RCC 7860 (cell line): ENCODE data around the gene AFTPH.
A peak's percentile ranks its signal among the peaks of the same experiment; 100 is the strongest.

ENCODE experiments used
- DNase-seq: peaks from one replicate; pipeline ENCODE4 v3.0.0-alpha.2; 2015; ENCODE audit warnings: low spot score
- FAIRE-seq: peaks from 2 replicates; lab custom pipeline; 2012; peaks lifted over from hg19 to GRCh38; lab: Jason Lieb, UNC

AFTPH gene

DNA sequence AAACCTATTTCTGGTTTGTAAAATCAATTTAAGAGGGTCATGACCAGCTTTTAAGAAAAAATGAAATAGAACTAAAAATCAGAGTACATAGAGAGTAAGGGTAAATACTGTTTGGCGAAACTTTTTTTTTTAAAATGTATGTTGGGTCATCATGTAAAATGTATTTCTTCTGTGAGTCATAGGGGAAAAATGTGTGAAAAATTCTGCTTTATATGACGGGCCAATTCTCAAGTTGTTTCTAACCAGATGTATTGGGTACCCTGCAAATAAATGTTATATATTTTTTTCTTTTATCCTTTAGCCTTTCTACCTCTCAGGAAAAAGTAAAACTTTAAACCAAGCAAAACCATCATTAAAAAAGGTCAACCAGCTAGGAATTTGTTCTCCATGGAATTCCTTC is 13.9 kb downstream of the AFTPH start:
- FAIRE-seq (peak; percentile 64), DNase-seq (no peak)

DNA sequence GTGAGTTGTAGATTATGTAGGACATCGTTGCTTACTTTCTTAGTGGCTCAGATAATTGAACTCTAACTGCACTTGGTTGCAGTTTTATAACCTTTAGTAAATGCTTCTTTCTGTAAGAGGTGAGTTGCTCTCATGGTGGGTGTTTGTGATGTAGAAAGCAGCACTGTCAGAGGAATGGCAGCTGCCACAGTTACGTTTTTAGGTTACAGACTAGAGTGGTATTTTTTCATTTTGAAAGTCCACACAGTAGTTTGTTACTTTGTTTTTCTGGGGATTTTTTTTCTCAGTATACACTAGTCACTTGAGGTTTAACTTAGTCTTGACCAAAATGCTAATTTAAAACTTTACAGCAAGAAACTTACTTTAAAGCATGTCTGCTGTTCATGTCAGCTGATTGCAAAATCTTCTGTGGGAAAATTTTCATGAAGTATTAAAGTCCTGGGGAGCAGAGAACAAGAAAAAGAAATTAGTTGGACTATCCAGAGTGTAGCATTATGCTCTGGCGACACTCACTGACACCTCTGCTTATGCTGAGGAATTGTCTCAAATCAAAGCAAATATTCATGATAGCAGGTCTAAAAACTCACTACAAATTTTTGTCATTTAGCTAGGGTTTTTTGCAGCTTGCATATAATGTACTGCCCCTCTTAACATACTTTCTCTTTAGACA is 14.8 kb downstream of the AFTPH start:
- no peak for DNase-seq
- FAIRE-seq = no peak

DNA sequence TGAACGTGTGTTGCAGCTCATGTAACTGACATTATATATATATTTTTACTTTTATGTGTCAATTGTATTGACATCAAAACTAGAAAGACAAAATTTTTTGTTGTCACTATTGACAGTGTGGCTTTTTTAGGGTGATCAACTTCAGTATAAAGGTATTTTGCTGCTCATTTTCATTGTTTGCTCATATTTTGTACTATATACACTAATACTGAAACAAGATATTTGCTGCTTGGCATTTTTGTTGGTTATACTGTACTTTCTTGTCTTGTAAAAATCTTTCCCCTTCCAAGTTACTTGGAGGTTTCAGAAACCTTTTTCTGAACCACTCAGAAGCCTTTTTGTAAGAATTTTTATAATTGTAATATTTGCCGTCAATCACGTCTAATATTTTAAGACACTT is 16.5 kb downstream of the AFTPH start:
- FAIRE-seq (no peak), DNase-seq (no peak)

DNA sequence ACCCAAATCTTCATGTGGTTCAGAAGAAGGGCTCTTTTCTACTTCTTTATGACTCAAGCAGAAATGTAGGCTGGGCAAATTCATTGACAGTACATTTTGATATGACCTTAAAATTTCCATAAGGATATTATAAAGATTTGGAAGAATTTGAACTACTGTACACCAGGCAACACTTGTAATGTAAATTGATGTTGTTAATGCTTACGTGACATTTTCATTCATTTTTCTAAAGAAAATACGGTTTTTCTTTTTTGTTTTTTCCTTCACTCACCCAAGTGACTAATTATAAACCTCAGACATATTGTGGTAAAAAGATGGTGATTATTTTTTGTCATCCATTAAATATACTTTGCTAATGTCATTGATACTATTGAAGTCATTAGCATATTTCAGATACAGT is 17.4 kb downstream of the AFTPH start:
- DNase-seq (no peak), FAIRE-seq (no peak)

DNA sequence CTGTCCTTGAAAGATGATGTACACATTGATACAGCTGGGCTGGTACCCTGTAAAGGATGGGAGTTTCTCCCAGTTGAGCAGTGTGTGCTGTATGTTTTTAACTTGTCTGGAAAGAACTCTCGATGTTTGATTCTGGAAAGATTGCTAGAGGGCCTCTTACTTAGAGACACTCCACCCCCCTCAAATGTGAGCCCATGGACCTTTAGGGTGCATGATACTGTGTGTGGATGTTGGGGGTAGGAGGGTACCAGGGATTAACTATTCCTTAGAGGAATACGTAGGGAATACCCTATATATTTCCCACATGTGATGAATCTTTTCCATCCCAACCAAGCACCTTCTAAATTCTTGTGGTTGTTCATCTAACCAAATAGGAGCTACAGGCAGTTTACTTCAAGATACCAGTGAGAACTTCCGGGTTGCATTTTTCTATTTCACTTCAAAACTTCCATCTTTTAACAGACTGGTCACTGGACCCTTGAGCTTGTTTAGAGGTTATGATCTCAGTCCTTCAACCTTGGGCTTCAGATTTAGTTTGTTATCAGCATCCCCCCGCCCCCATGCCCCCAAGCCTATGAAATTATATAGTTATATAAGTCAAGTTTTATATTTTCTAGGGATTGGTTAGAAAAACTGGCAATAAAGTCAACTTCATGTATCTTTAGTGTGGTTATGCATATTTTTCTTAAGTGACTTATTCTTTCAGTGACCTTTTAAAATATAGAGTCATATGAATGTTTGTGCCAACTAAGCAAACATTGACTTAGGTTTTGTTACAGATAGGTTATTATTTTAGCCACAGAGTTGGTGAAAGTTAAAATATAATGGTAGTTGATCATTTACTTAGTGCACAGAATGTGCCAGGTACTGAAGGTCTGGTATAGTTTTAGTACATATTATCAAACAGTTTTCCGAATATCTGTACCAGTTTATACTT is 18.2 kb downstream of the AFTPH start:
- FAIRE-seq = peak; percentile 95
- DNase-seq = peak; percentile 43

DNA sequence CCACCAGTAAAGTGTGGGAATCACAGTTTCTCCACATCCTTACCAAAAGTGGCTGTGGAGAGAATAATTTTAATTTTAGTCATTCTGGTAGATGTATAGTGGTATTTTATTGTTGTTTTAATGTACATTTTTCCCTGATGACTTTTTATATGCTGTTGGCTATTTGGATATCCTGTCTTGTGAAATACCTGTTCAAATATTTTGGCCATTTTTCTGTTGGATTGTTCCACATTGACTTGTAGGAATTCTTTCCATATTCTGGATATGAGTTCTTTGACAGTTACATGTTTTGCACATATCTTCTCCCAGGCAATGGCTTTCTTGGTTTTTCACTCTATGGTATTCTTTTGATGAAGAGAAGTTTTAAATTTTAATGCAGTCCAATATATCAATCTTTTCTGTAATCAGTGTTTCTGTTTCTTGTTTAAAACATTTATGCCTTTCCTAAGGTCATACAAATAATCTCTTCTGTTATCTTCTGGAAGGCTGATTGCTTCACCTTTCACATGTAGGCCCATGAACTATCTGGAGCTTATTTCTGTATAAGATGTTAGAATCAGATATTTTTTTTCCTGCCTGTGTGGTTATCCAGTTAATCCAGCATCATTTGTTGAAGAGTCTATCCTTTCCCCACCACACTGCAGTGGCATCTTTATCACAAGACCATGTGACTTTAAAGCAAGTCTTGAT is 19.0 kb downstream of the AFTPH start:
- no peak for FAIRE-seq
- no peak for DNase-seq

DNA sequence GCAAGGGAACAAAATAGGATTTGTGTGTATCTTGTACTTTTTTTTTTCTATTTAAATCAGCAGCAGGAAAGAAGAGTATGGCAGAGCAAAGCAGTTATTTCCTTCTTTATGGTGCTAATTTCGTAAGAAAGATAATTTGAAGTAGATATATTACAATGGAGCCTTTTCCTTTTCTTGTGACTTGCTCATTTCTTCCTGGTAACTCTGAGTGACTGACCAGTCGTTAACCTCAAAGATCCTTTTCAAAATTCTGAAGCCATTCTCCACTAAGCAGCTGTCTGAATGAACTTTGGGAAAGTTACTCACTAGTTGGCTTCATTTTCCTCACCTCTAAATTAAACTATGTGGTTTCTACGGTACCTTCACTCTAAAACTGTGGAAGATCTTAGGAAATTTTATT is 24.6 kb downstream of the AFTPH start:
- FAIRE-seq (peak; percentile 80), DNase-seq (no peak)

DNA sequence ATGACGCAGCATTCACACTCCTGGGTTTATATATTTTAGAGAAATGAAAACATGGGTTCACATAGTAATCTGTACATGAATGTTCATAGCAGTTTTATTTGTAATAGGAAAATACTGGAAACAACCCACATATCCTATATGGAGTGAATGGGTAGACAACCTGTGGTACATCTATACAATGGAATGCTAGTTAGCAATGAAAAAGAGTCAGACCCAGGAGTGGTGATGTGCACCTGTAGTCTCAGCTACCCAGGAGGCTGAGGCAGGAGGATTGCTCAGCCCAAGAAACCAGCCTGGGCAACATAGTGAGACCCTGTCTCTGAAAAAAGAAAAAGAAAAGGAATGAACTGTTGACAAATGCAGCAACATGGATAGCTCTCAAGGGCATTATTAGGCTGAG is 25.9 kb downstream of the AFTPH start:
- DNase-seq (no peak), FAIRE-seq (no peak)

DNA sequence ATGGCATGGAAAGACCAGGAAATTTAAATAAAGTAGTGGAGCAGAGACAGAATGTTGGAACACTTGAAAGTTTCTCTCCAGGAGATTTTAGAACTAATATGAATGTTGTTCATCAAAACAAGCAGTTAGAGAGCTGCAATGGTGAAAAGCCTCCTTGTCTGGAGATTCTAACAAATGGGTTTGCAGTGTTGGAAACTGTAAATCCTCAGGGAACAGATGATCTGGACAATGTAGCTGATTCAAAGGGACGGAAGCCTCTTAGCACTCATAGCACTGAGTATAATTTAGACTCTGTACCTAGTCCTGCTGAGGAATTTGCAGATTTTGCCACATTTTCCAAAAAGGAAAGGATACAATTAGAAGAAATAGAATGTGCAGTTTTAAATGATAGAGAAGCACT is 27.7 kb downstream of the AFTPH start:
- FAIRE-seq (no peak), DNase-seq (no peak)

DNA sequence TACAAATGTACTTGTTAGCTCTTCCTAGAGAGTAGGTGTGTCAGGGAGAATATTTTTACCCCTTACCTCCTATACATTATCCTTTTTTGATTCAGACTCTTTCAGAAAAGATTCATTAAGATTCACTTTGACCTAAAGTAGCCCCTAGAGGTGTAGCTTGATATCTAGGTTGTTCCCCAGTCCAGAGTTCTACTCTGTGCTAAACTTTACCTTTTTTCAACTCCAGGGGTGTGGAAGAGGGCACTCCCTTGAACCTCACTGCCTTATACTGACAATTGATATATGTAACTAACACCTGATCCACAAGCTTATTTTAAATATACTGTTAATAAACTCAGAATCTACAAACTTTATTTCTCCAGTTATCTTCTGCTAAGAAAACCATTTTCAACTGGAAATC is 30.0 kb downstream of the AFTPH start:
- FAIRE-seq (no peak), DNase-seq (no peak)

DNA sequence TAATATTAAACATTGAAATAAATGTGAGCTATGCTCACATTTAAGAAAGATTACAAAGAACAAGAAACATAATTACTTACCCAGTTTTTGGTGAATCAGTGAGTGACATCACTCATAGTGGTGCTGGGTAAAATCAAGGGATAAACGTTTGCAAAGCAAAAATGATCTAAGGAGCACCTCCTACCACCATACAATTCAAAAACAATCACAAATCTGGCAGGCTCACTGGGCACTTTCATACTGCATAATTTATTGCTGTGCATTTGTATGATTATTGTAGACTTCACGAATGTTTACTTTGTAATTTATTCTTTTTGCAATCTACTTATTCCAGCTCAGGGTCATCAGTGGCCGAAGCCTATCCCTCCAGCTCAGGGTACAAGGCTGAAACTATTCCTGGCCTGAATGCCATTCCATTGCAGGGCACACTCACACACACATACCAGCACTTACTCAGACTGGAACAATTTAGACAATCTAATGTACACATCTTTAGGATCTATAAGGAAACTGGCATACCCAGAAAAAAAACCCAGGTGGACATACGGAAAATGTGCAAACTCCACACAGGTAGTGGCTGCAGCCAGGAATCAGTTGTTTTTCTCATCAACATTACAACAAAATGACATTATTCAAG is 34.4 kb downstream of the AFTPH start:
- FAIRE-seq (no peak), DNase-seq (no peak)

DNA sequence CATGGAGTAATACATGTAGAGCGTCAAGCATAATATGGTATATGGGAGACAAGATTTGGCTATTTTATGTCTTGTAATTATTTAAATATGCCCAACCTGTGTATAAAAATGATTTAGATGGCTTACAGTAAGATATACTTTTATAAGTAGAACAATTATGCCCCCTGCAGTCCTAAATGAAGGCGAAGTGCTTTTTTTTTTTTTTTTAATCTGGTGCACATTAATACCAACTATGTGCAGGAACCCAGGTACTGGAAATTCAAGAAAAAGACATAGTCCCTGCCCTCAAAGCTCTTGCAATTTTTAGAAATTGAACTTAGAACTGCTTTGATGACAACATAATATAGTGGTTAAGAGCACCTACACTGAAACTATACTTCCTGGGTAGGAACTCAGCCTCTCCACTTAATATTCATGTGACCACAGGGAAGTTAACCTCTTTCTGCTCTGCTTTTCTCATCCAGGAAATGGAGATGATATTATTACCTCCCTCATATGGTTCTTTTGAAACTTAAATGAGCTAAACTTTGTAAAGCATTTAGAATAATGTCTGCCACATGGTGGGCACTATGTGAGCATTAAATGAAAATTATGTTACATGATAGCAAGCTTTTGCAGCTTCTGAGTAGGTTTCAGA is 38.1 kb downstream of the AFTPH start:
- FAIRE-seq (peak; percentile 33), DNase-seq (no peak)

DNA sequence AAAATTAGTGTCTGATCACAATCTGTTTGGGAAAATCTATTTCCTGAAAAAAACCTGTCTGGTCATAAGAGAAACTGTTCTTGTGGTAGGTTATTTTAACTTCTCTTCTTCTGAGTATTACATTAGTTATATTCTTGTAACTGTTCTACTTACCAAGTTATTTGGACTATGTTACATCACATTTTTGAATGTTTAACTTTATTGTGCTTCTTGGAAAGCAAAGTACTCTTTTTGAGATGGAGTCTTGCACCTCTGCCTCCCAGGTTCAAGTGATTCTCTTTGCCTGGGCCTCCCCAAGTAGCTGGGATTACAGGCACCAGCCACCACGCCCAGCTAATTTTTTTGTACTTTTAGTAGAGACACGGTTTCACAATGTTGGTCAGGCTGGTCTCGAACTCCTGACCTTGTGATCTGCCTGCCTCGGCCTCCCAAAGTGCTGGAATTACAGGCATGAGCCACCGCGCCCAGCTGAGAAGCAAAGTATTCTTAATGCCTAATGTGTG is 39.4 kb downstream of the AFTPH start:
- FAIRE-seq (no peak), DNase-seq (no peak)

DNA sequence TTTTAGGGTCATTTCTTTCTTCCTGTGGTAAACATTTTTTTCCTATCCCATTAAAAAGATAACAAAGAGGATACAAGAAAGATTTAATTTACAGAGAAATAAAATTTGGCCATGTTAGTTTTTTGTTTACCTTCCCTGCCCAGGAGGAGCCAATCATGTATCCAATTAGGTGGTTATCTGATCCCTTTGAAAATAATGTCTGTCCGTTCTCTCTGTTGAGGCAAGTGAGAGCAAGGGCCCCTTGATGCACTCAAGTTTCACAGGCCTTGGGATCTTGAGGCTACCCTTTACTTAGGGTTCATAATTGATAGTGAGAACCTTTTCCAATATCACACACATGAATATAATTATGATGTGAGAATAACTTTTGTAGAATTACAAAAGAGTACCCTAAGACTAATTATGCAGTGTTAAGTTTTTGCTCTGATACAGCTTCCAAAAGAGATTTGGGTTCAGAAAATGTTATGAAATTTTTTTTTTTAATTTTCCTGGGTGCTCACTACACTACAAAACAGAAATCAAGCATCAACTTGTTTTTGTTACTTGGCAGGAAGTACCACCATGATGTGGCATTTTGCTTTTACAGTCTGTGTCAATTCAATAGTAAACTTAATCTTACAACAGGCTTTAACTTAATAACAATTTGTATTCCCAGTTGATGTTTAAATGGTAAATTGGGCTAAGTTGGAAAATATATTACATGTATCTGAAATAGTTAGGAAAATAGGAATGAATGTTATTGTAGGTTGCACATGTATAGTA is 42.0 kb downstream of the AFTPH start:
- DNase-seq (no peak), FAIRE-seq (no peak)

DNA sequence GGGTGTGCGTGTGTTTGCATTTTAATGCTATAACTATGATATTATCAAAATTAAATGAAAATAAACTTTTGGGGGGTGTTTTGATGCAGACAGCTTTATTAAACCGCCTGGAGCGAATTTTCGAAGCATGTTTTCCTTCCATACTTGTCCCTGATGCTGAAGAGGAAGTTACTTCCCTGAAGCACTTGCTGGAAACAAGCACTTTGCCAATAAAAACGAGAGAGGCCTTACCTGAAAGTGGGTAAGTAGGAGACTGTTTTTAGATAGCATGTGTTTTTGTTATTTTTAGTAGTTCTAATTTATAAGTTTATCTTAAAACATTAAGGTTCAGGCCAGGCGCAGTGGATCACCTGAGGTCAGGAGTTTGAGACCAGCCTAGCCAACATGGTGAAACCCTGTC is 43.3 kb downstream of the AFTPH start:
- no peak for DNase-seq
- no peak for FAIRE-seq

DNA sequence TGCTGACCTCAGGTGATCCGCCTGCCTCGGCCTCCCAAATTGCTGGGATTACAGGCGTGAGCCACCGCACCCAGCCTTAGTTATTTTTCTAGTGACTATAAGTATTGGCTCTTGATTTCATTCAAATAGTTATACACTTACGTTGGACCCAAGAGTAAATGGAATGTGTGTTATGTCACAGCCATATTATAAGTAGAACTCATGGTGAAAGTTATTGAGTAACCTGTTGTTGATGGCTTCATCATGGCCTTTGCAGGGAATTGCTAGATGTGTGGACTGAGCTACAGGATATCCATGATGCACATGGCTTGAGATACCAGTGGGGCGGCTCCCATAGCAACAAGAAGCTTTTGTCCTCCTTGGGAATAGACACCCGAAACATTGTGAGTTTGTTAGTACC is 44.7 kb downstream of the AFTPH start:
- DNase-seq (no peak), FAIRE-seq (no peak)

DNA sequence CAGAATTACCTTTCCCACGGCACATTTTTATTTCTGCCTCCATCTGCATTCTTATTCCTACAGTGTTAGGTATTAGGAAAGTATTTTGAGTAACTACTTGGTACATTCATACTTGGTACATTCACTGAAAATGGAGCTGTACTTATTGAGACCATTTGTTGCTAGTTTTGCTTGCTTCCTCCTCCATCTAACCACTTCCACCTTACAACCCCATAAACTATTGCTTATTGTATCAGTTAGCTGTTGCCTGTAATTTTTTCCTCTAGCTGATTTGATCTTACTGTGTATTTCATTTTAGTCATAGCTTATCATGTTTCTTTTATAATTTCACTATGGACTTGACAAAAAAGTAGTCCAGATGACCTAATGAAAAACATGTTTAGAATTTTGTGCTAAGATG is 50.7 kb downstream of the AFTPH start:
- DNase-seq = no peak
- FAIRE-seq = no peak

DNA sequence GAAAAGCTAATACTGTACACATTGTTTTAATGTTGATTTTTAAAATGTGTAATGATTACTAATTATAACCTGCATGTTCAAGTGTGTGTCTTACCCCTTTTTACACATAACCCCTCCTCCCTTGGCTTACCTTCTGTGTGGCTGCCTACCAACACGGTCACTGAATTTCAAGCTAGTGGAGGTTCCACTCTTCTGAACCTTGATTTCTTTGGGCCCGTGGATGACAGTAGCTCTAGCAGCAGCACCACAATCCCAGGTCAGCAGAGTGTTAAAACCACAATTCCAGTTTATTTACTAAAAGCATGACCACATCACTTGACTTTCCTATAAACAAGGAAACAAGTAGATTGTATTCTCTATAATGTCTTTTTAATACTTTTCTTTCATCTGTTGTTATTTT is 56.9 kb downstream of the AFTPH start:
- FAIRE-seq = no peak
- DNase-seq = no peak

DNA sequence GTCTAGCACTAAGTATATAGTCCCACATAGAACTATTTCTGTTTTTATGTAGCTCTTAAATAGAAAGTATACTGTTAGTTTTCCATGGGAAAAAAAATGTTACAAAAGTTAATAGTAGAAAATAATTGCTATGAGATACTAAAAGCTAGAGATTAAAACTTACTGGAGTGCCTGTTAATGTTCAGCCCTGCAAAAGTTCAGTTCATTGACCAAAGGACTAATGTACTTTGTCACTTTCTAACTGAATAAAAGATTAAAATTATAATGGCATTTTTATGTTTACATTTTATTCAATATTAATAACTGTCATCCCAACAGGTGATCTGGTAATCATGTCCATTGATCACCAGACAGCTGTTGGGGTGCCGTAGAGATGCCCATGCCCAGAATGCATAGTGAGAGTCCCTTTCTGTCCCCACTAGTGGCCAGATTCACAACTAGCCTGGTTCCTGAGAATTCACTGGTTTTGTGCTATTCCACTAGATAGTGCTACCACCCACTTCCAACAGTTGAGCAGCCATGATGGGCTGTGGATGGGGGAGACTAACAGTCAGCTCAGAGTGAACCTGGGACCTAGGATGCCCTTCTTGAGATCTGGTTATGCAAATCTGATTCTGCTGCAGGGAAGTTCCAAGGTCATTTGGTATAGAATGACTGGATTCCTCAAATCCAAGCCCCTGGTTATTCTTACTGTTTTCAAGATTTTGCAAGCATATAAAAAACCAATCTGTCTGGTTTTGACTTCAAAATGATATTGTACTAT is 57.8 kb downstream of the AFTPH start:
- DNase-seq = no peak
- no peak for FAIRE-seq
